ENCODE results near the gene CSF2.

The CSF2 gene

GRCh38 chr5:132074772-132075718, 1.5 kb downstream of the CSF2 start:
- Histone ChIP-seq H3K36me3 (no peaks in the 10 kb centered on the region), H3K4me1 (peaks cover 38% of the 10 kb centered on the region), H3K27ac (no peak overlapping the region), H3K9me3 (no peaks in the 10 kb centered on the region), H4K20me1 (no peaks in the 10 kb centered on the region), H3K9ac (no peak overlapping the region), H3K4me2 (peak overlapping the region; percentile 34), H3K4me3 (no peak overlapping the region), H3K27me3 (no peaks in the 10 kb centered on the region; the same call in 1 of the 2 replicates)
- no peak for TF ChIP-seq Cebpa-rat (IDR thresholded peaks at IDR 0.05)

GRCh38 chr5:132075719-132076077, 2.1 kb downstream of the CSF2 start:
- H3K9ac ChIP-seq, result no peak overlapping the region
- H3K4me3 ChIP-seq, result no peak overlapping the region
- no peaks in the 10 kb centered on the region for H3K36me3 ChIP-seq
- peaks cover 31% of the 10 kb centered on the region for H3K4me1 ChIP-seq
- no peaks in the 10 kb centered on the region for H4K20me1 ChIP-seq
- no peak overlapping the region for H3K27ac ChIP-seq
- H3K4me2 ChIP-seq, result peak overlapping the region; percentile 34; the same call in 1 of the 2 replicates
- H3K27me3 ChIP-seq, result no peaks in the 10 kb centered on the region; the same call in 1 of the 2 replicates
- no peaks in the 10 kb centered on the region for H3K9me3 ChIP-seq
- no peak for TF ChIP-seq Cebpa-rat (IDR thresholded peaks at IDR 0.05)

- H3K4me2 ChIP-seq, result no peak overlapping the region
- H3K4me1 ChIP-seq, result peaks cover 25% of the 10 kb centered on the region
- no peaks in the 10 kb centered on the region for H4K20me1 ChIP-seq
- H3K9me3 ChIP-seq, result no peaks in the 10 kb centered on the region
- no peak overlapping the region for H3K9ac ChIP-seq
- no peak for TF ChIP-seq Cebpa-rat (IDR thresholded peaks at IDR 0.05)
- no peaks in the 10 kb centered on the region; the same call in 1 of the 2 replicates for H3K27me3 ChIP-seq
- no peak overlapping the region for H3K4me3 ChIP-seq
- no peaks in the 10 kb centered on the region for H3K36me3 ChIP-seq
- no peak overlapping the region for H3K27ac ChIP-seq
Observed at GRCh38 chr5:132076202-132076830, 2.7 kb downstream of the CSF2 start.

- Histone ChIP-seq H3K4me3 (no peak overlapping the region), H3K27me3 (no peaks in the 10 kb centered on the region; the same call in 1 of the 2 replicates), H4K20me1 (no peaks in the 10 kb centered on the region), H3K9me3 (no peaks in the 10 kb centered on the region), H3K27ac (no peak overlapping the region), H3K36me3 (no peaks in the 10 kb centered on the region), H3K9ac (no peak overlapping the region), H3K4me1 (peaks cover 25% of the 10 kb centered on the region), H3K4me2 (no peak overlapping the region)
- TF ChIP-seq Cebpa-rat (IDR thresholded peaks at IDR 0.05), result no peak
Observed at GRCh38 chr5:132076983-132077382, 3.4 kb downstream of the CSF2 start.

GRCh38 chr5:132079081-132079480, 5.5 kb downstream of the CSF2 start:
- H3K27me3 ChIP-seq, result no peaks in the 10 kb centered on the region
- H4K20me1 ChIP-seq, result no peaks in the 10 kb centered on the region
- no peaks in the 10 kb centered on the region for H3K36me3 ChIP-seq
- no peaks in the 10 kb centered on the region for H3K9me3 ChIP-seq
- H3K4me2 ChIP-seq, result no peak overlapping the region
- H3K4me1 ChIP-seq, result peaks cover 13% of the 10 kb centered on the region
- no peak for TF ChIP-seq Cebpa-rat (IDR thresholded peaks at IDR 0.05)
- no peak overlapping the region for H3K27ac ChIP-seq
- H3K4me3 ChIP-seq, result no peak overlapping the region
- H3K9ac ChIP-seq, result no peak overlapping the region

GRCh38 chr5:132079619-132080018, 6.0 kb downstream of the CSF2 start:
- Histone ChIP-seq H3K27me3 (no peaks in the 10 kb centered on the region), H3K27ac (no peak overlapping the region), H3K4me3 (no peak overlapping the region), H4K20me1 (no peaks in the 10 kb centered on the region), H3K4me1 (peaks cover 12% of the 10 kb centered on the region), H3K4me2 (no peak overlapping the region), H3K9ac (no peak overlapping the region), H3K9me3 (no peaks in the 10 kb centered on the region), H3K36me3 (no peaks in the 10 kb centered on the region)
- no peak for TF ChIP-seq Cebpa-rat (IDR thresholded peaks at IDR 0.05)

- no peak for TF ChIP-seq Cebpa-rat (IDR thresholded peaks at IDR 0.05)
- Histone ChIP-seq H3K27me3 (no peaks in the 10 kb centered on the region), H3K27ac (no peak overlapping the region), H3K9me3 (no peaks in the 10 kb centered on the region), H4K20me1 (no peaks in the 10 kb centered on the region), H3K9ac (no peak overlapping the region), H3K4me2 (no peak overlapping the region), H3K4me1 (peaks cover 2% of the 10 kb centered on the region), H3K4me3 (no peak overlapping the region), H3K36me3 (no peaks in the 10 kb centered on the region)
Observed at GRCh38 chr5:132080595-132080994, 7.0 kb downstream of the CSF2 start.

GRCh38 chr5:132081458-132081857, 7.9 kb downstream of the CSF2 start:
- Histone ChIP-seq H4K20me1 (no peaks in the 10 kb centered on the region), H3K27me3 (no peaks in the 10 kb centered on the region)
- TF ChIP-seq Cebpa-rat (IDR thresholded peaks at IDR 0.05), result no peak

GRCh38 chr5:132082329-132083023, 8.9 kb downstream of the CSF2 start:
- H3K9ac ChIP-seq, result no peak overlapping the region
- H3K27me3 ChIP-seq, result no peaks in the 10 kb centered on the region
- no peaks in the 10 kb centered on the region for H3K9me3 ChIP-seq
- no peaks in the 10 kb centered on the region for H3K36me3 ChIP-seq
- H3K4me1 ChIP-seq, result peaks cover 15% of the 10 kb centered on the region
- H4K20me1 ChIP-seq, result no peaks in the 10 kb centered on the region
- H3K4me2 ChIP-seq, result no peak overlapping the region
- no peak overlapping the region for H3K4me3 ChIP-seq
- no peak overlapping the region for H3K27ac ChIP-seq
- no peak for TF ChIP-seq Cebpa-rat (IDR thresholded peaks at IDR 0.05)

More at GRCh38 chr5:132081458-132081857, 7.9 kb downstream of the CSF2 start:
- H3K4me3 ChIP-seq, result no peak overlapping the region
- H3K27ac ChIP-seq, result no peak overlapping the region
- H3K4me2 ChIP-seq, result no peak overlapping the region
- no peak overlapping the region for H3K9ac ChIP-seq
- no peaks in the 10 kb centered on the region for H3K36me3 ChIP-seq
- H3K4me1 ChIP-seq, result peaks cover 8% of the 10 kb centered on the region
- H3K9me3 ChIP-seq, result no peaks in the 10 kb centered on the region

All from BLaER1 (cell line).